ENCODE data around the gene MAGI2.

GRCh38 chr7:78018641-78019446 is 1434.6 kb downstream of the MAGI2 start:
- no peak for TF ChIP-seq CTCF (conservative IDR thresholded peaks at IDR 0.05; ENCODE audit: low read length)
- TF ChIP-seq EZH2phosphoT487 (IDR thresholded peaks at IDR 0.05; ENCODE audit: borderline replicate concordance, low read depth, low read length): peak; percentile 86
